Ovary (tissue), 3 donors: ENCODE measurements around the gene NPAS3.

ENCODE experiments used
- POLR2A ChIP-seq: fragments of 450-650 bp; IDR thresholded peaks from one replicate; pipeline ENCODE4 v1.6.1; 2017; ENCODE audit warnings: antibody characterized with exemption, mild to moderate bottlenecking, moderate library complexity
- TF ChIP-seq, protein P1 (sequence below), 3 donors: fragments of 450-650 bp in 2 of 3; fragments of 200-600 bp in 1 of 3; IDR thresholded peaks; one replicate each; pipeline versions ENCODE4 v1.5.1 to v1.8.0; 2016 to 2022; ENCODE audit warnings: antibody characterized with exemption in 3 of 3, mild to moderate bottlenecking in 1 of 3
- donor health status: DM: no; HTN: no; CAD: no.

DNA sequence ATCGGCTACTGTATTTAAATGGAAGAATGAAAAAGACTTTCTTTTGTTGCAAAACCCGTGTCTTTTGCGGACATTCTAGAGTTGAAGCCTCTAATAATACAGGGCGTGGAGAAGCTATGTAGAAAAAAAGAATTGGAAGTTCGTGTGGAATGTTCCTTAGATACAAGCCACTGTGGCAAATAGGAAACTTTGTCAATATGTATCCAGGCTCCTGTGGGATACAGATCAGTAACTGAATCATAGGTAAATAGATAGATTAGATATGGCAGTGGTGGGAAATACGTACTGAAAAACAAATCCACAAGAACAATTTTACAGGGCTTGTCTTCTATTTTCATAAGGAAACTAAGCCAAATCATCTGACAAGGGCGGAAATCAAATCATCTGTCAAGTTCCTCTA is 766.8 kb downstream of the NPAS3 start:
- TF ChIP-seq, protein P1, sequence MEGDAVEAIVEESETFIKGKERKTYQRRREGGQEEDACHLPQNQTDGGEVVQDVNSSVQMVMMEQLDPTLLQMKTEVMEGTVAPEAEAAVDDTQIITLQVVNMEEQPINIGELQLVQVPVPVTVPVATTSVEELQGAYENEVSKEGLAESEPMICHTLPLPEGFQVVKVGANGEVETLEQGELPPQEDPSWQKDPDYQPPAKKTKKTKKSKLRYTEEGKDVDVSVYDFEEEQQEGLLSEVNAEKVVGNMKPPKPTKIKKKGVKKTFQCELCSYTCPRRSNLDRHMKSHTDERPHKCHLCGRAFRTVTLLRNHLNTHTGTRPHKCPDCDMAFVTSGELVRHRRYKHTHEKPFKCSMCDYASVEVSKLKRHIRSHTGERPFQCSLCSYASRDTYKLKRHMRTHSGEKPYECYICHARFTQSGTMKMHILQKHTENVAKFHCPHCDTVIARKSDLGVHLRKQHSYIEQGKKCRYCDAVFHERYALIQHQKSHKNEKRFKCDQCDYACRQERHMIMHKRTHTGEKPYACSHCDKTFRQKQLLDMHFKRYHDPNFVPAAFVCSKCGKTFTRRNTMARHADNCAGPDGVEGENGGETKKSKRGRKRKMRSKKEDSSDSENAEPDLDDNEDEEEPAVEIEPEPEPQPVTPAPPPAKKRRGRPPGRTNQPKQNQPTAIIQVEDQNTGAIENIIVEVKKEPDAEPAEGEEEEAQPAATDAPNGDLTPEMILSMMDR (IDR thresholded peaks at IDR 0.05), result no peak
- no peak for TF ChIP-seq POLR2A
